Panc1 (cell line): Measurements from ENCODE around the gene LPGAT1. TPM values are rescaled to one million over a fixed set of nuclear protein-coding genes. Genes with fewer than 3 reads are reported as not detected.

Experiments used
- ATAC-seq: fragments of 200-7000 bp; cut with Tn5 transposase; 2 replicates; pipeline ENCODE4 v1.9.1; 2020; ENCODE audit warnings: mild to moderate bottlenecking, moderate library complexity
- BruUV-seq: library from RNA; stranded (reverse); fragments of 400-500 nt; replicated peaks from 2 replicates; lab custom pipeline; 2021; lab: Mats Ljungman, UMichigan
- CTCF ChIA-PET: fragments of 300-600 bp; sonication (Branson Sonifier 250); formaldehyde crosslinking; loops from one replicate; lab custom pipeline; 2022; ENCODE audit warnings: antibody characterized with exemption; lab: Charles Lee
- POLR2A ChIA-PET: fragments of 300-600 bp; sonication (Branson Sonifier 250); formaldehyde crosslinking; loops from one replicate; lab custom pipeline; 2022; ENCODE audit warnings: antibody characterized with exemption; lab: Charles Lee
- DNase-seq: peaks from one replicate; pipeline ENCODE4 v3.0.0-alpha.2; 2010; ENCODE audit warnings: low read depth, low spot score
- H3K27ac ChIP-seq: 2 replicates; pipeline ENCODE4 v1.5.1; 2011; ENCODE audit warnings: mild to moderate bottlenecking, low read length, inconsistent platforms
- H3K27me3 ChIP-seq: fragments of 200-500 bp; sonication (Bioruptor generic); 2 replicates; pipeline ENCODE4 v1.6.0; 2014; ENCODE audit warnings: low read length, inconsistent platforms; ENCODE audit not compliant: control insufficient read depth, insufficient read depth
- H3K36me3 ChIP-seq: fragments of 200-500 bp; sonication (Bioruptor generic); 2 replicates; pipeline ENCODE4 v1.5.1; 2014; ENCODE audit warnings: inconsistent platforms, mild to moderate bottlenecking, low read length, moderate library complexity; ENCODE audit not compliant: control insufficient read depth, insufficient read depth
- H3K4me1 ChIP-seq: 2 replicates; pipeline ENCODE4 v1.5.1; 2011; ENCODE audit warnings: inconsistent platforms, mild to moderate bottlenecking, low read length, moderate library complexity; ENCODE audit not compliant: control insufficient read depth, insufficient read depth
- H3K4me3 ChIP-seq, 2 experiments: 2 replicates each; pipeline ENCODE4 v1.5.1; 2011 to 2012; ENCODE audit warnings: low read depth in 2 of 2, low read length in 2 of 2, mild to moderate bottlenecking in 2 of 2, inconsistent platforms in 1 of 2, moderate library complexity in 1 of 2
- H3K9me3 ChIP-seq: fragments of 200-500 bp; sonication (Bioruptor generic); 2 replicates; pipeline ENCODE4 v1.5.1; 2014; ENCODE audit warnings: low read depth, mild to moderate bottlenecking, inconsistent platforms, low read length, moderate library complexity; ENCODE audit not compliant: control insufficient read depth, insufficient read depth
- POLR2AphosphoS5 ChIP-seq: IDR thresholded peaks from 2 replicates; pipeline ENCODE4 v1.6.1; 2012; ENCODE audit warnings: mild to moderate bottlenecking, low read depth, low read length, moderate library complexity
- REST ChIP-seq, 2 experiments: IDR thresholded peaks; 2 replicates each; pipeline ENCODE4 v1.6.1; 2011 to 2012; ENCODE audit warnings: low read depth in 2 of 2, control low read depth in 1 of 2, low read length in 1 of 2, mild to moderate bottlenecking in 1 of 2, moderate library complexity in 1 of 2; ENCODE audit not compliant: insufficient read depth in 1 of 2
- SIN3A ChIP-seq: IDR thresholded peaks from 2 replicates; pipeline ENCODE4 v1.6.1; 2012; ENCODE audit warnings: low read depth, mild to moderate bottlenecking, low read length, moderate library complexity, borderline replicate concordance; ENCODE audit not compliant: insufficient read depth
- TCF7L2 ChIP-seq: IDR thresholded peaks from 2 replicates; pipeline ENCODE4 v1.6.1; 2011; ENCODE audit warnings: mild to moderate bottlenecking, low read depth, low read length, inconsistent platforms
- in situ Hi-C: cut with HindIII; loops from 2 replicates; pipeline ENCODE4 v1.10.0; 2016; ENCODE audit warnings: low sequenced_read_pairs, low pct_unique_long_range_greater_than_20kb
- intact Hi-C: fragments of 100-400 bp; cut with micrococcal nuclease; formaldehyde crosslinking; loops from one replicate; pipeline ENCODE4 v1.10.0; 2022; ENCODE audit not compliant: unreplicated experiment
- total RNA-seq: library from RNA; stranded (reverse); gene quantifications from one replicate; pipeline ENCODE4 v1.2.1, GENCODE V29; 2021; ENCODE audit not compliant: unreplicated experiment
- TF ChIP-seq, protein P1 (sequence below): fragments of 450-650 bp; IDR thresholded peaks from 2 replicates; pipeline ENCODE4 v1.5.1; 2017; ENCODE audit warnings: mild to moderate bottlenecking

LPGAT1 gene
- total RNA-seq, 1 experiment from 2014 or later: 85.4 TPM

- no TSS peak for BruUV-seq
- CTCF ChIA-PET: no interaction called here
- Histone ChIP-seq H3K36me3 (peaks cover 8% of the 10 kb centered on the region), H3K4me3 (no peak overlapping the region), H3K9me3 (no peaks in the 10 kb centered on the region), H3K4me1 (no peaks in the 10 kb centered on the region), H3K27me3 (no peaks in the 10 kb centered on the region), H3K27ac (no peak overlapping the region)
- intact Hi-C loops: loop anchor here (5.0 kb wide), 1 partner anchor 94 kb away; no protein-coding TSS in a partner anchor
- POLR2A ChIA-PET: no interaction called here
- TF ChIP-seq, protein P1, sequence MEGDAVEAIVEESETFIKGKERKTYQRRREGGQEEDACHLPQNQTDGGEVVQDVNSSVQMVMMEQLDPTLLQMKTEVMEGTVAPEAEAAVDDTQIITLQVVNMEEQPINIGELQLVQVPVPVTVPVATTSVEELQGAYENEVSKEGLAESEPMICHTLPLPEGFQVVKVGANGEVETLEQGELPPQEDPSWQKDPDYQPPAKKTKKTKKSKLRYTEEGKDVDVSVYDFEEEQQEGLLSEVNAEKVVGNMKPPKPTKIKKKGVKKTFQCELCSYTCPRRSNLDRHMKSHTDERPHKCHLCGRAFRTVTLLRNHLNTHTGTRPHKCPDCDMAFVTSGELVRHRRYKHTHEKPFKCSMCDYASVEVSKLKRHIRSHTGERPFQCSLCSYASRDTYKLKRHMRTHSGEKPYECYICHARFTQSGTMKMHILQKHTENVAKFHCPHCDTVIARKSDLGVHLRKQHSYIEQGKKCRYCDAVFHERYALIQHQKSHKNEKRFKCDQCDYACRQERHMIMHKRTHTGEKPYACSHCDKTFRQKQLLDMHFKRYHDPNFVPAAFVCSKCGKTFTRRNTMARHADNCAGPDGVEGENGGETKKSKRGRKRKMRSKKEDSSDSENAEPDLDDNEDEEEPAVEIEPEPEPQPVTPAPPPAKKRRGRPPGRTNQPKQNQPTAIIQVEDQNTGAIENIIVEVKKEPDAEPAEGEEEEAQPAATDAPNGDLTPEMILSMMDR: no peak
- no peak for TF ChIP-seq POLR2AphosphoS5
- TF ChIP-seq REST (IDR thresholded peaks at IDR 0.05; ENCODE audit: insufficient read depth in 1 of 2, low read depth in 2 of 2, low read length in 1 of 2): no peak
- no peak for TF ChIP-seq SIN3A
- no peak for TF ChIP-seq TCF7L2
- in situ Hi-C loops: no loop called here
- DNase-seq (no peak), ATAC-seq (no peak)
Measured at GRCh38 chr1:211783266-211783665, 47.3 kb downstream of the LPGAT1 start.

- Histone ChIP-seq H3K4me3 (no peak overlapping the region), H3K4me1 (no peaks in the 10 kb centered on the region), H3K27me3 (no peaks in the 10 kb centered on the region), H3K36me3 (peaks cover 8% of the 10 kb centered on the region), H3K27ac (no peak overlapping the region), H3K9me3 (no peaks in the 10 kb centered on the region)
- no TSS peak for BruUV-seq
- POLR2A ChIA-PET: no interaction called here
- TF ChIP-seq REST (IDR thresholded peaks at IDR 0.05; ENCODE audit: insufficient read depth in 1 of 2, low read depth in 2 of 2, low read length in 1 of 2): no peak
- TF ChIP-seq SIN3A: no peak
- TF ChIP-seq POLR2AphosphoS5: no peak
- TF ChIP-seq, protein P1: no peak
- no peak for TF ChIP-seq TCF7L2
- ATAC-seq (no peak), DNase-seq (no peak)
- in situ Hi-C loops (no loop called here), intact Hi-C loops (loop anchor here (5.0 kb wide), 1 partner anchor 96 kb away; no protein-coding TSS in a partner anchor)
- CTCF ChIA-PET: no interaction called here
Measured at GRCh38 chr1:211781260-211781659, 49.3 kb downstream of the LPGAT1 start.
